A549 treated with DMSO at 1 μM for 4 hours (cell line): ENCODE results near the gene ERN2. TPM values are rescaled to one million over a fixed set of nuclear protein-coding genes. Genes with fewer than 3 reads are reported as not detected.

Source experiments
- total RNA-seq: library from RNA; stranded (reverse); fragments of 200-300 nt; extraction: Qiagen RNA extraction; gene quantifications from 5 replicates; pipeline ENCODE4 v1.2.3, GENCODE V29; 2022; ENCODE audit warnings: low read depth

ERN2 gene
- not detected in 5 replicates for total RNA-seq

GRCh38 chr16:23712976-23713375 is at the start of gene ERN2:
Gene ERN2, minus strand, starts transcription at chr16:23713222. Its CDS starts 35 bp downstream, at chr16:23713187.

GRCh38 chr16:23754594-23755483 is 41.8 kb upstream of the ERN2 start, which contains the start of gene CHP2:
Gene CHP2, plus strand, starts transcription at chr16:23755026. Its CDS starts 24 bp downstream, at chr16:23755050.

GRCh38 chr16:23678430-23679273 is 34.4 kb downstream of the ERN2 start, which contains the start of gene PLK1:
Gene PLK1, plus strand, starts transcription at chr16:23678889. Its CDS starts 44 bp downstream, at chr16:23678933.

GRCh38 chr16:23640931-23641765 is 71.9 kb downstream of the ERN2 start, which contains the start of the genes DCTN5 and PALB2:
Gene DCTN5, plus strand, starts transcription at chr16:23641466. Its CDS starts 77 bp downstream, at chr16:23641543.
Gene PALB2, minus strand, starts transcription at chr16:23641310. Its CDS starts 153 bp downstream, at chr16:23641157.

Other genes starting within 250 kb of the ERN2 start
- 30.8 to 35.3 TPM (median 33.6 TPM) in 5 replicates for gene GGA2, start 202.7 kb downstream of the ERN2 start, total RNA-seq
- 22.5 to 36.8 TPM (median 34.5 TPM) in 5 replicates for gene EARS2, start 155.9 kb downstream of the ERN2 start, total RNA-seq
- 38.3 to 59.3 TPM (median 56.7 TPM) in 5 replicates for gene UBFD1, start 155.5 kb downstream of the ERN2 start, total RNA-seq
- gene NDUFAB1, start 116.9 kb downstream of the ERN2 start, total RNA-seq: 156 to 189 TPM (median 181 TPM) in 5 replicates
- 11.3 to 14.4 TPM (median 13.4 TPM) in 5 replicates for gene PALB2, start 71.9 kb downstream of the ERN2 start, total RNA-seq
- 67.8 to 83.8 TPM (median 76.4 TPM) in 5 replicates for gene DCTN5, start 71.8 kb downstream of the ERN2 start, total RNA-seq
- gene PLK1, start 34.3 kb downstream of the ERN2 start, total RNA-seq: 150 to 180 TPM (median 164 TPM) in 5 replicates
- not detected in 5 replicates for gene CHP2, start 41.8 kb upstream of the ERN2 start, total RNA-seq
- gene PRKCB, start 122.8 kb upstream of the ERN2 start, total RNA-seq: 0.17 to 0.50 TPM (median 0.24 TPM) in 5 replicates